ENCODE results near the gene CIC. TPM values are rescaled to one million over a fixed set of nuclear protein-coding genes. Genes with fewer than 3 reads are reported as not detected.

The CIC gene
- polyA plus RNA-seq, 1 donor (not counting 4 experiments of a cell fraction or from before 2014, with no cell fraction given), result 3.1 TPM

DNA sequence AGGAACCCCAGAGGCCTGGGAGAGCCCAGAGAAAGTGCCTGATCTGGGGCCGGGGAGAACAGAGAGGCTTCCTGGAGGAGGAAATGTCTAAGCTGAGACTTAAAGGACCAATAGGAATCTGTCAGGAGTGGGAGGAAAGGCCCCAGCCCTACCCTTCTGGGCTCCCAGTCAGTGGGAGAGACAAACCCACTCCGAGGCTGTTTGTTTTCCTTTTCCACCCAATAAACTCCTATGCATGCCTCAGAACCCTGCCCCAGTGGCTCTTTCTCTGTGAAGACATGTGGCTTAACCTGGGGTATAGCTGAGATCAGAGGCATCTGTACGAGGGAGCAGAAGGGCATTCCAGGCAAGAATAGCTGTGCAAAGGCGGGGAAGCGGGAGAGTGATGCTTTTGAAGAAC is 58.3 kb downstream of the CIC start:
- H2AFZ ChIP-seq (ENCODE audit: control insufficient read depth, low read length), result no peak overlapping the region
- DNase-seq (ENCODE audit: low read depth, low spot score) (no peak), FAIRE-seq (no peak)
- H3K36me3 ChIP-seq (ENCODE audit: control insufficient read depth in 2 of 2, extremely low read depth in 1 of 2, insufficient read depth in 2 of 2, low read length in 2 of 2), result no peaks in the 10 kb centered on the region
- peaks cover 14% of the 10 kb centered on the region for H3K4me1 ChIP-seq (ENCODE audit: control insufficient read depth, extremely low read depth, insufficient read depth, low read length)
- dilution Hi-C loops (cut with MboI; ENCODE audit: extremely low pct_ligation_motif_present, low sequenced_read_pairs), result no loop called here
- H3K27ac ChIP-seq (ENCODE audit: control insufficient read depth, insufficient read depth, low read length), result no peak overlapping the region
- H3K4me2 ChIP-seq (ENCODE audit: control insufficient read depth, extremely low read depth, insufficient read depth, low read depth, low read length), result no peak overlapping the region
- H3K4me3 ChIP-seq (ENCODE audit: control insufficient read depth in 2 of 3, extremely low read depth in 1 of 3, insufficient read depth in 2 of 3, low read depth in 1 of 3, low read length in 3 of 3), result no peak overlapping the region
- no peaks in the 10 kb centered on the region for H3K9me3 ChIP-seq (ENCODE audit: control insufficient read depth, low read depth, low read length)
- H3K9me1 ChIP-seq (ENCODE audit: control insufficient read depth, extremely low read depth, insufficient read depth, low read length), result no peaks in the 10 kb centered on the region
- no peak for TF ChIP-seq EZH2 (IDR thresholded peaks at IDR 0.05; ENCODE audit: low read length)
- TF ChIP-seq, protein P1, sequence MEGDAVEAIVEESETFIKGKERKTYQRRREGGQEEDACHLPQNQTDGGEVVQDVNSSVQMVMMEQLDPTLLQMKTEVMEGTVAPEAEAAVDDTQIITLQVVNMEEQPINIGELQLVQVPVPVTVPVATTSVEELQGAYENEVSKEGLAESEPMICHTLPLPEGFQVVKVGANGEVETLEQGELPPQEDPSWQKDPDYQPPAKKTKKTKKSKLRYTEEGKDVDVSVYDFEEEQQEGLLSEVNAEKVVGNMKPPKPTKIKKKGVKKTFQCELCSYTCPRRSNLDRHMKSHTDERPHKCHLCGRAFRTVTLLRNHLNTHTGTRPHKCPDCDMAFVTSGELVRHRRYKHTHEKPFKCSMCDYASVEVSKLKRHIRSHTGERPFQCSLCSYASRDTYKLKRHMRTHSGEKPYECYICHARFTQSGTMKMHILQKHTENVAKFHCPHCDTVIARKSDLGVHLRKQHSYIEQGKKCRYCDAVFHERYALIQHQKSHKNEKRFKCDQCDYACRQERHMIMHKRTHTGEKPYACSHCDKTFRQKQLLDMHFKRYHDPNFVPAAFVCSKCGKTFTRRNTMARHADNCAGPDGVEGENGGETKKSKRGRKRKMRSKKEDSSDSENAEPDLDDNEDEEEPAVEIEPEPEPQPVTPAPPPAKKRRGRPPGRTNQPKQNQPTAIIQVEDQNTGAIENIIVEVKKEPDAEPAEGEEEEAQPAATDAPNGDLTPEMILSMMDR (optimal IDR thresholded peaks at IDR 0.05 in 1 of 3, IDR thresholded peaks at IDR 0.05 in 1 of 3, conservative IDR thresholded peaks at IDR 0.05 in 1 of 3; ENCODE audit: extremely low read depth in 1 of 3, insufficient read depth in 2 of 3, low read length in 3 of 3), result no peak
- H3K9ac ChIP-seq (ENCODE audit: control insufficient read depth, extremely low read depth, insufficient read depth, low read length), result no peak overlapping the region
- no peaks in the 10 kb centered on the region for H4K20me1 ChIP-seq (ENCODE audit: control insufficient read depth, extremely low read depth, insufficient read depth, low read length)
- H3K27me3 ChIP-seq (ENCODE audit: control insufficient read depth, extremely low read depth, insufficient read depth, low read length), result peaks cover 18% of the 10 kb centered on the region
- peaks cover 17% of the 10 kb centered on the region for H3K79me2 ChIP-seq (ENCODE audit: control insufficient read depth, insufficient read depth, low read length)

DNA sequence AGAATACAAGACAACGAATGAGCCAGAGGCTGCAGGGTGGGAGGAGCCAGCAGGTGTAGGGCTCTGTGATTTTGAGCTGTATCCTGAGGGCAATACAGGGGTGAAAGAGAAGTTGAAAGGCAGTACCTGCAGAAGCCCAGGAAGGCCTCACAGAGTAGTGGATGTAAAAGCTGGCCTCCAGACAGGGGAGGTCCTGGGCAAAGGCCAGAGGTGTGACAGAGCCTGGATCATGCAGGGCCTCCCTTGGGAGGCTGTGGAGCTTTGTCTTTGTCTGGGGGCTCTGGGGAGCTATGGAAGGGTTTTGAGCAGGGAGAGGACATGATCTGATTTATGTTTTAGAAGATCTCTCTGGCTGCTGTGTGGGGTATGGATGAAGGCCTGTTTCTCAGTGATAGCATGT is 59.1 kb downstream of the CIC start:
- dilution Hi-C loops (cut with MboI; ENCODE audit: extremely low pct_ligation_motif_present, low sequenced_read_pairs), result no loop called here
- H3K4me3 ChIP-seq (ENCODE audit: control insufficient read depth in 2 of 3, extremely low read depth in 1 of 3, insufficient read depth in 2 of 3, low read depth in 1 of 3, low read length in 3 of 3), result no peak overlapping the region
- no peak overlapping the region for H3K27ac ChIP-seq (ENCODE audit: control insufficient read depth, insufficient read depth, low read length)
- no peak for FAIRE-seq
- DNase-seq (ENCODE audit: low read depth, low spot score), result no peak
- no peak overlapping the region for H3K4me2 ChIP-seq (ENCODE audit: control insufficient read depth, extremely low read depth, insufficient read depth, low read depth, low read length)
- peaks cover 14% of the 10 kb centered on the region for H3K27me3 ChIP-seq (ENCODE audit: control insufficient read depth, extremely low read depth, insufficient read depth, low read length)
- no peak for TF ChIP-seq EZH2 (IDR thresholded peaks at IDR 0.05; ENCODE audit: low read length)
- TF ChIP-seq, protein P1 (optimal IDR thresholded peaks at IDR 0.05 in 1 of 3, IDR thresholded peaks at IDR 0.05 in 1 of 3, conservative IDR thresholded peaks at IDR 0.05 in 1 of 3; ENCODE audit: extremely low read depth in 1 of 3, insufficient read depth in 2 of 3, low read length in 3 of 3), result no peak
- no peaks in the 10 kb centered on the region for H3K9me3 ChIP-seq (ENCODE audit: control insufficient read depth, low read depth, low read length)
- peaks cover 17% of the 10 kb centered on the region for H3K79me2 ChIP-seq (ENCODE audit: control insufficient read depth, insufficient read depth, low read length)
- no peak overlapping the region for H2AFZ ChIP-seq (ENCODE audit: control insufficient read depth, low read length)
- no peaks in the 10 kb centered on the region for H3K36me3 ChIP-seq (ENCODE audit: control insufficient read depth in 2 of 2, extremely low read depth in 1 of 2, insufficient read depth in 2 of 2, low read length in 2 of 2)
- peaks cover 14% of the 10 kb centered on the region for H3K4me1 ChIP-seq (ENCODE audit: control insufficient read depth, extremely low read depth, insufficient read depth, low read length)
- H3K9me1 ChIP-seq (ENCODE audit: control insufficient read depth, extremely low read depth, insufficient read depth, low read length), result no peaks in the 10 kb centered on the region
- no peaks in the 10 kb centered on the region for H4K20me1 ChIP-seq (ENCODE audit: control insufficient read depth, extremely low read depth, insufficient read depth, low read length)
- no peak overlapping the region for H3K9ac ChIP-seq (ENCODE audit: control insufficient read depth, extremely low read depth, insufficient read depth, low read length)
